HEK293 (cell line): ENCODE results near the gene RNF113B.
A peak's percentile ranks its signal among the peaks of the same experiment; 100 is the strongest.

Experiments
- CTCF ChIA-PET: fragments of 350-600 bp; formaldehyde crosslinking; extraction: SDS; loops from one replicate; lab custom pipeline; 2021; ENCODE audit warnings: antibody characterized with exemption; lab: Yijun Ruan, JAX
- POLR2A ChIA-PET: fragments of 300-600 bp; formaldehyde crosslinking; extraction: SDS; loops from one replicate; lab custom pipeline; 2020; ENCODE audit warnings: antibody characterized with exemption, inconsistent platforms; lab: Yijun Ruan, JAX
- H3K27ac ChIP-seq: fragments of 200-500 bp; sonication (Bioruptor generic); 2 replicates; pipeline ENCODE4 v1.5.1; 2014; ENCODE audit warnings: low read depth, low read length, control low read depth, inconsistent platforms; ENCODE audit errors: extremely low read depth
- H3K36me3 ChIP-seq, 2 experiments: fragments of 200-500 bp in 1 of 2; sonication (Bioruptor generic) in 1 of 2; 1 replicate in 1 of 2; 2 replicates in 1 of 2; pipeline ENCODE4 v1.5.1; 2014 to 2017; ENCODE audit warnings: inconsistent platforms in 2 of 2, low read length in 2 of 2; ENCODE audit not compliant: control insufficient read depth in 2 of 2, insufficient read depth in 1 of 2
- H3K4me1 ChIP-seq: fragments of 200-500 bp; sonication (Bioruptor generic); 2 replicates; pipeline ENCODE4 v1.5.1; 2014; ENCODE audit warnings: mild to moderate bottlenecking, low read length, inconsistent platforms; ENCODE audit not compliant: control insufficient read depth, insufficient read depth
- H3K4me3 ChIP-seq: 2 replicates; pipeline ENCODE4 v1.5.1; 2011; ENCODE audit warnings: low read depth, mild to moderate bottlenecking, control low read depth, low read length, moderate library complexity
- H3K9me3 ChIP-seq: fragments of 200-500 bp; sonication (Bioruptor generic); 2 replicates; pipeline ENCODE4 v1.5.1; 2014; ENCODE audit warnings: low read depth, low read length, inconsistent platforms; ENCODE audit not compliant: control insufficient read depth, insufficient read depth
- ATF2 ChIP-seq: fragments of 450-650 bp; formaldehyde crosslinking; IDR thresholded peaks from 2 replicates; pipeline ENCODE4 v1.5.1; 2016; ENCODE audit warnings: missing biosample characterization, missing genetic modification characterization, low read depth
- PATZ1 ChIP-seq: fragments of 450-650 bp; formaldehyde crosslinking; IDR thresholded peaks from 2 replicates; pipeline ENCODE4 v1.5.1; 2016; ENCODE audit warnings: missing biosample characterization, missing genetic modification characterization
- PBX3 ChIP-seq: sonication (generic); formaldehyde crosslinking; IDR thresholded peaks from 2 replicates; pipeline ENCODE4 v1.8.1; 2022; ENCODE audit warnings: mild to moderate bottlenecking, moderate library complexity, missing genetic modification reagents
- SALL2 ChIP-seq: fragments of 450-650 bp; formaldehyde crosslinking; IDR thresholded peaks from 2 replicates; pipeline ENCODE4 v1.5.0; 2017; ENCODE audit warnings: missing biosample characterization, mild to moderate bottlenecking, missing genetic modification characterization, borderline replicate concordance
- ZBTB10 ChIP-seq: fragments of 450-650 bp; formaldehyde crosslinking; IDR thresholded peaks from 2 replicates; pipeline ENCODE4 v1.5.1; 2016; ENCODE audit warnings: missing biosample characterization, missing genetic modification characterization
- ZNF10 ChIP-seq: fragments of 450-650 bp; formaldehyde crosslinking; IDR thresholded peaks from 2 replicates; pipeline ENCODE4 v1.5.1; 2017; ENCODE audit warnings: missing biosample characterization, missing genetic modification characterization
- ZNF112 ChIP-seq: fragments of 450-650 bp; formaldehyde crosslinking; IDR thresholded peaks from 2 replicates; pipeline ENCODE4 v1.5.0; 2017; ENCODE audit warnings: missing biosample characterization, missing genetic modification characterization
- ZNF121 ChIP-seq: fragments of 450-650 bp; formaldehyde crosslinking; IDR thresholded peaks from 2 replicates; pipeline ENCODE4 v1.5.1; 2016; ENCODE audit warnings: missing biosample characterization, missing genetic modification characterization
- ZNF132 ChIP-seq: fragments of 450-650 bp; formaldehyde crosslinking; IDR thresholded peaks from 2 replicates; pipeline ENCODE4 v1.5.1; 2017; ENCODE audit warnings: missing biosample characterization, missing genetic modification characterization, borderline replicate concordance
- ZNF157 ChIP-seq: fragments of 450-650 bp; formaldehyde crosslinking; IDR thresholded peaks from 2 replicates; pipeline ENCODE4 v1.5.1; 2016; ENCODE audit warnings: missing biosample characterization, missing genetic modification characterization
- ZNF174 ChIP-seq: fragments of 450-650 bp; formaldehyde crosslinking; IDR thresholded peaks from 2 replicates; pipeline ENCODE4 v1.5.0; 2017; ENCODE audit warnings: missing biosample characterization, mild to moderate bottlenecking, missing genetic modification characterization
- ZNF202 ChIP-seq: fragments of 450-650 bp; formaldehyde crosslinking; IDR thresholded peaks from 2 replicates; pipeline ENCODE4 v1.5.1; 2016; ENCODE audit warnings: missing biosample characterization, missing genetic modification characterization, borderline replicate concordance
- ZNF266 ChIP-seq: fragments of 450-650 bp; formaldehyde crosslinking; IDR thresholded peaks from 2 replicates; pipeline ENCODE4 v1.5.1; 2016; ENCODE audit warnings: missing biosample characterization, missing genetic modification characterization, low read depth
- ZNF350 ChIP-seq: fragments of 450-650 bp; formaldehyde crosslinking; IDR thresholded peaks from 2 replicates; pipeline ENCODE4 v1.5.0; 2017; ENCODE audit warnings: missing biosample characterization, mild to moderate bottlenecking, missing genetic modification characterization
- ZNF354C ChIP-seq: fragments of 450-650 bp; formaldehyde crosslinking; IDR thresholded peaks from 2 replicates; pipeline ENCODE4 v1.5.1; 2016; ENCODE audit warnings: missing biosample characterization, missing genetic modification characterization, low read depth, borderline replicate concordance
- ZNF423 ChIP-seq: fragments of 450-650 bp; formaldehyde crosslinking; IDR thresholded peaks from 2 replicates; pipeline ENCODE4 v1.5.1; 2016; ENCODE audit warnings: missing biosample characterization, missing genetic modification characterization
- ZNF548 ChIP-seq: fragments of 450-650 bp; formaldehyde crosslinking; IDR thresholded peaks from 2 replicates; pipeline ENCODE4 v1.5.1; 2016; ENCODE audit warnings: missing biosample characterization, missing genetic modification characterization
- ZNF585B ChIP-seq: fragments of 450-650 bp; formaldehyde crosslinking; IDR thresholded peaks from 2 replicates; pipeline ENCODE4 v1.5.1; 2016; ENCODE audit warnings: missing biosample characterization, missing genetic modification characterization
- ZNF747 ChIP-seq: fragments of 450-650 bp; formaldehyde crosslinking; IDR thresholded peaks from 2 replicates; pipeline ENCODE4 v1.5.1; 2016; ENCODE audit warnings: missing biosample characterization, missing genetic modification characterization
- ZXDB ChIP-seq: fragments of 450-650 bp; formaldehyde crosslinking; IDR thresholded peaks from 2 replicates; pipeline ENCODE4 v1.5.1; 2016; ENCODE audit warnings: missing biosample characterization, missing genetic modification characterization

RNF113B gene

GRCh38 chr13:98176777-98177608 lies at the start of gene RNF113B:
TSS of gene RNF113B (minus strand) at chr13:98177269. CDS start at chr13:98177236, 33 bp downstream.
- H3K27ac ChIP-seq, result no peak within 1 kb of the TSS
- POLR2A ChIA-PET, result no interaction called here
- TF ChIP-seq ZNF354C (tag by site-specific recombination), result no peak
- TF ChIP-seq ZNF202 (tag by site-specific recombination), result peak; percentile 39; the same call in 1 of the 2 replicates
- no peak for TF ChIP-seq SALL2 (tag by site-specific recombination)
- no peak for TF ChIP-seq ZNF423 (tag by site-specific recombination)
- no peak for TF ChIP-seq ZNF121 (tag by site-specific recombination)
- no peak for TF ChIP-seq PATZ1
- TF ChIP-seq, all 188 proteins: peak for 1
- CTCF ChIA-PET, result interaction anchor here (0.6 kb wide), 1 partner anchor 29 kb away, joined by 3 read pairs; no protein-coding TSS in a partner anchor
- Histone ChIP-seq H3K4me1 (peaks cover 24% of the 10 kb centered on the region), H3K4me3 (no peak within 1 kb of the TSS), H3K9me3 (no peaks in the 10 kb centered on the region), H3K36me3 (peaks cover 0 to 3% of the 10 kb centered on the region in 2 experiments; a peak in 1 of 3 replicates)

- Histone ChIP-seq H3K4me1 (peaks cover 9% of the 10 kb centered on the region), H3K4me3 (no peak overlapping the region), H3K36me3 (peaks cover 0 to 2% of the 10 kb centered on the region in 2 experiments; a peak in 2 of 3 replicates), H3K27ac (no peak overlapping the region), H3K9me3 (no peaks in the 10 kb centered on the region)
- ChIA-PET CTCF (interaction anchor here (0.7 kb wide), 1 partner anchor 10 kb away, joined by 4 read pairs; no protein-coding TSS in a partner anchor), POLR2A (no interaction called here)
- TF ChIP-seq ZXDB (tag by site-specific recombination) (no peak), PBX3 (CRISPR knock-in tag) (no peak), ZNF747 (tag by site-specific recombination) (no peak), ZBTB10 (tag by site-specific recombination) (no peak), ZNF157 (no peak), ZNF266 (no peak), ZNF585B (tag by site-specific recombination) (no peak), ZNF132 (tag by site-specific recombination) (no peak), ZNF350 (tag by site-specific recombination) (no peak), ZNF174 (tag by site-specific recombination) (no peak), ZNF10 (tag by site-specific recombination) (no peak), ZNF112 (tag by site-specific recombination) (no peak), ATF2 (tag by site-specific recombination) (no peak), ZNF548 (tag by site-specific recombination) (no peak)
These were observed 49.4 kb upstream of the RNF113B start for GRCh38 chr13:98226496-98226895.
